WTC11 (cell line): ENCODE measurements around the gene NUDT12. TPM values are rescaled to one million over a fixed set of nuclear protein-coding genes. Genes with fewer than 3 reads are reported as not detected.

Source experiments
- ATAC-seq: fragments of 200-7000 bp; cut with Tn5 transposase; 2 replicates; pipeline ENCODE4 v1.10.0; 2021; ENCODE audit warnings: mild to moderate bottlenecking, moderate library complexity
- CTCF ChIA-PET: fragments of 300-600 bp; sonication (Branson Sonifier 250); formaldehyde crosslinking; loops from one replicate; lab custom pipeline; 2021; ENCODE audit warnings: antibody characterized with exemption; lab: Charles Lee
- POLR2A ChIA-PET: fragments of 350-600 bp; sonication (Branson Sonifier 250); formaldehyde crosslinking; loops from one replicate; lab custom pipeline; 2021; ENCODE audit warnings: antibody characterized with exemption; lab: Charles Lee
- DNase-seq: peaks from one replicate; pipeline ENCODE4 v3.0.0; 2021; ENCODE audit warnings: low spot score
- H3K27ac Mint-ChIP-seq: 2 replicates; pipeline ENCODE4 v1.8.0; 2021; ENCODE audit warnings: mixed read lengths
- H3K27me3 Mint-ChIP-seq: 2 replicates; pipeline ENCODE4 v1.8.0; 2021; ENCODE audit warnings: low read depth, mild to moderate bottlenecking, moderate library complexity, mixed read lengths
- H3K36me3 Mint-ChIP-seq: 2 replicates; pipeline ENCODE4 v1.8.0; 2021; ENCODE audit warnings: mixed read lengths
- H3K4me1 Mint-ChIP-seq: 2 replicates; pipeline ENCODE4 v1.8.0; 2022; ENCODE audit warnings: mixed read lengths
- H3K4me3 Mint-ChIP-seq: 2 replicates; pipeline ENCODE4 v1.8.0; 2021; ENCODE audit warnings: mild to moderate bottlenecking, moderate library complexity, mixed read lengths
- H3K9me3 Mint-ChIP-seq: 2 replicates; pipeline ENCODE4 v1.8.0; 2021; ENCODE audit warnings: mixed read lengths
- CREM ChIP-seq: sonication (generic); formaldehyde crosslinking; IDR thresholded peaks from 2 replicates; pipeline ENCODE4 v1.8.1; 2022; ENCODE audit warnings: mild to moderate bottlenecking, missing genetic modification reagents, moderate library complexity
- ESRRA ChIP-seq: sonication (generic); formaldehyde crosslinking; IDR thresholded peaks from 2 replicates; pipeline ENCODE4 v1.8.1; 2022; ENCODE audit warnings: mild to moderate bottlenecking, missing genetic modification reagents, borderline replicate concordance
- FOXJ3 ChIP-seq: sonication (generic); formaldehyde crosslinking; IDR thresholded peaks from 2 replicates; pipeline ENCODE4 v1.9.0; 2021; ENCODE audit warnings: missing genetic modification reagents, mild to moderate bottlenecking, borderline replicate concordance
- HMGA2 ChIP-seq: fragments of 250-450 bp; sonication (Bioruptor Pico); IDR thresholded peaks from 2 replicates; pipeline ENCODE4 v1.4.0; 2021; ENCODE audit warnings: mild to moderate bottlenecking, moderate library complexity
- IRF2 ChIP-seq: sonication (generic); formaldehyde crosslinking; IDR thresholded peaks from 2 replicates; pipeline ENCODE4 v1.8.0; 2022; ENCODE audit warnings: low read depth, missing genetic modification reagents, borderline replicate concordance
- NFE2L1 ChIP-seq: sonication (generic); formaldehyde crosslinking; IDR thresholded peaks from 2 replicates; pipeline ENCODE4 v1.8.1; 2023; ENCODE audit warnings: missing genetic modification reagents
- NFYB ChIP-seq: sonication (generic); formaldehyde crosslinking; conservative IDR thresholded peaks from 2 replicates; pipeline ENCODE4 v1.8.0; 2022; ENCODE audit warnings: low read depth, missing genetic modification reagents
- NR1H2 ChIP-seq: sonication (generic); formaldehyde crosslinking; IDR thresholded peaks from 2 replicates; pipeline ENCODE4 v1.9.0; 2021; ENCODE audit warnings: mild to moderate bottlenecking, moderate library complexity, missing genetic modification reagents
- PRRX2 ChIP-seq: fragments of 250-450 bp; sonication (Bioruptor Pico); IDR thresholded peaks from 2 replicates; pipeline ENCODE4 v1.8.0; 2021; ENCODE audit warnings: mild to moderate bottlenecking
- RELA ChIP-seq: sonication (generic); formaldehyde crosslinking; IDR thresholded peaks from 2 replicates; pipeline ENCODE4 v1.8.1; 2022; ENCODE audit warnings: missing genetic modification reagents, mild to moderate bottlenecking, borderline replicate concordance
- TEAD1 ChIP-seq: sonication (generic); formaldehyde crosslinking; IDR thresholded peaks from 2 replicates; pipeline ENCODE4 v1.8.0; 2022; ENCODE audit warnings: mild to moderate bottlenecking, missing genetic modification reagents
- ZNF219 ChIP-seq: sonication (generic); formaldehyde crosslinking; IDR thresholded peaks from 2 replicates; pipeline ENCODE4 v1.8.0; 2023; ENCODE audit warnings: missing genetic modification reagents, mild to moderate bottlenecking, borderline replicate concordance
- ZNF396 ChIP-seq: fragments of 250-450 bp; sonication (Bioruptor Pico); IDR thresholded peaks from 2 replicates; pipeline ENCODE4 v1.8.0; 2021; ENCODE audit warnings: mild to moderate bottlenecking, moderate library complexity, borderline replicate concordance
- ZNF671 ChIP-seq: fragments of 250-450 bp; sonication (Bioruptor Pico); IDR thresholded peaks from 2 replicates; pipeline ENCODE4 v1.8.0; 2021; ENCODE audit warnings: mild to moderate bottlenecking
- total RNA-seq: library from RNA; stranded (reverse); gene quantifications from 3 replicates; pipeline ENCODE4 v1.2.3, GENCODE V29; 2021
- TF ChIP-seq, protein P1 (sequence below): sonication (generic); formaldehyde crosslinking; IDR thresholded peaks from 2 replicates; pipeline ENCODE4 v1.8.1; 2023; ENCODE audit warnings: mild to moderate bottlenecking, missing genetic modification reagents
- TF ChIP-seq, protein P2 (sequence below): sonication (generic); formaldehyde crosslinking; IDR thresholded peaks from 2 replicates; pipeline ENCODE4 v1.8.0; 2022; ENCODE audit warnings: mild to moderate bottlenecking, missing genetic modification reagents
- TF ChIP-seq, protein P3 (sequence below): sonication (generic); formaldehyde crosslinking; IDR thresholded peaks from 2 replicates; pipeline ENCODE4 v1.8.0; 2022; ENCODE audit warnings: mild to moderate bottlenecking, missing genetic modification reagents
- TF ChIP-seq, protein P4 (sequence below): sonication (generic); formaldehyde crosslinking; IDR thresholded peaks from 2 replicates; pipeline ENCODE4 v1.8.1; 2022; ENCODE audit warnings: mild to moderate bottlenecking, missing genetic modification reagents, moderate library complexity, borderline replicate concordance
- TF ChIP-seq, protein P5 (sequence below): sonication (generic); formaldehyde crosslinking; IDR thresholded peaks from 2 replicates; pipeline ENCODE4 v1.8.1; 2022; ENCODE audit warnings: missing genetic modification reagents, borderline replicate concordance
- TF ChIP-seq, protein P6 (sequence below): sonication (generic); formaldehyde crosslinking; IDR thresholded peaks from 2 replicates; pipeline ENCODE4 v1.8.0; 2022; ENCODE audit warnings: mild to moderate bottlenecking, missing genetic modification reagents
- TF ChIP-seq, protein P7 (sequence below): sonication (generic); formaldehyde crosslinking; conservative IDR thresholded peaks from 2 replicates; pipeline ENCODE4 v1.8.1; 2023; ENCODE audit warnings: mild to moderate bottlenecking, low read depth, missing genetic modification reagents, moderate library complexity

The NUDT12 gene
- total RNA-seq, 1 experiment from 2014 or later = 16.0 TPM

DNA sequence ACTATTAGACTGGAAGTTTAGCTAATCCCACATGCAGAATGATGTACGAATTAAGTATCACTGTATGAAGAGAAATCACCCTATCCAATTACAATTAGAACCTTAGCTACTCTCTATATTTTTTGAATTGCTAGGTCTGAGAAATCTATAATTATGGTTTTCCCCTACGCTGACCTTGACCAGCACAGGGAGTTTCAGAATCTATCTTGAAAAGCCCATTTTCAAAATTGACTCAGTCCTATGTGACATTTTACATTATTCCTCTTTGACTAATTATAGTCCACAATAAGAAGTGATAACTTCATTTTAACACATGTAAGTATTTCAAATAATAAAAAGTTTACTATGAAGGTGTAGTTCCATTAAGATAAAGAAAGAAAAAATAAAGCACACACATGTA, 21.5 kb downstream of the NUDT12 start (continued):
- no peak for TF ChIP-seq RELA (CRISPR knock-in tag)
- TF ChIP-seq, protein P1, sequence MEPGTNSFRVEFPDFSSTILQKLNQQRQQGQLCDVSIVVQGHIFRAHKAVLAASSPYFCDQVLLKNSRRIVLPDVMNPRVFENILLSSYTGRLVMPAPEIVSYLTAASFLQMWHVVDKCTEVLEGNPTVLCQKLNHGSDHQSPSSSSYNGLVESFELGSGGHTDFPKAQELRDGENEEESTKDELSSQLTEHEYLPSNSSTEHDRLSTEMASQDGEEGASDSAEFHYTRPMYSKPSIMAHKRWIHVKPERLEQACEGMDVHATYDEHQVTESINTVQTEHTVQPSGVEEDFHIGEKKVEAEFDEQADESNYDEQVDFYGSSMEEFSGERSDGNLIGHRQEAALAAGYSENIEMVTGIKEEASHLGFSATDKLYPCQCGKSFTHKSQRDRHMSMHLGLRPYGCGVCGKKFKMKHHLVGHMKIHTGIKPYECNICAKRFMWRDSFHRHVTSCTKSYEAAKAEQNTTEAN (CRISPR knock-in tag) = no peak
- TF ChIP-seq IRF2 (CRISPR knock-in tag) = no peak
- no peak for TF ChIP-seq HMGA2

DNA sequence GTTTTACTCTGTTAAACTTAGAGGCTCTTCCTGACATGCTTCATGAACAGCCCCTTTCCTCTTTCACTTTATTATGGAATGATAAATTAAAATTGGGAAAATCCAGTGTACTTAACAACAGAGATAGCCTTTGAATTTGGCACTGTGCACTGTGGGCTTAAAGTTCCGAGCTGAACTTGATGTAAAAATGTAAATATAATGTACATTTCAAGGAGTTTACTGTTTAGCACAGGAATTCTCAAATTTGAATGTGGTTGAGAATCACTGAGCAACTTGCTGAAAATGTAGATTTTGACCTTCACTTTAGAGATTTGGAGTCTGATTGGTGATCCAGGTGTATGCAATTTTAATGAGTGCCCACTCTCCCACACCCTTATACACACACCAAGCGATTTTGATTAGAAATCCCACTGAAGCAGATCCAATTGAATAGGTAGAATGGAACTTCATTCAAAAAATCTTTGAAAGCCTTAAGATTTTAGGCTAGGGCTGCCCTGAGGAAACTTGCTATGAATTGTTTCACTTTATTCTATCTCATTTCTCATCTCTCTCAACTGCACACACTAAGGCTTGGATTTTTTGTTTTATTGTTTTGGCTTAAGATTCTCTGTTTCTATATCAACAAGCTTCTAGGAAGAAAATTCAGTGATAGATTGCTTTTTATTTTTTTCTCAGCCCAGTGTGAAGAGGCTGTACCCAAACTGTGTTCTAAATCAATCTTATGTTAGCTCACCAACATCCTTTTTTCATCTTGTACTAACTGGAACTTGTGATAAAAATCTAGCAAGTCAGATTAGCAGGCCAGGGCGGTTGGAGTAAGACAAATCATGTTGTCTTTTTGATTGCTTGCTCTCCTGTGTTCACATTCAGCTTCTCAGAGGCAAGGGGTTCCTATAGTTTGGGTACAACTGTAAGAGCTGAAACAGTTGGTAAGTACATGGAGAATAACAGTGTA, 22.9 kb downstream of the NUDT12 start:
- Mint-ChIP-seq H3K36me3 (no peaks in the 10 kb centered on the region), H3K27me3 (no peaks in the 10 kb centered on the region), H3K4me1 (no peaks in the 10 kb centered on the region)
- POLR2A ChIA-PET = no interaction called here
- no peak for DNase-seq
- CTCF ChIA-PET = no interaction called here
- TF ChIP-seq ZNF396 (CRISPR knock-in tag) (no peak), ZNF671 (CRISPR knock-in tag) (no peak)
- TF ChIP-seq, protein P2, sequence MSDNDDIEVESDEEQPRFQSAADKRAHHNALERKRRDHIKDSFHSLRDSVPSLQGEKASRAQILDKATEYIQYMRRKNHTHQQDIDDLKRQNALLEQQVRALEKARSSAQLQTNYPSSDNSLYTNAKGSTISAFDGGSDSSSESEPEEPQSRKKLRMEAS (CRISPR knock-in tag) = no peak
- TF ChIP-seq, protein P3, sequence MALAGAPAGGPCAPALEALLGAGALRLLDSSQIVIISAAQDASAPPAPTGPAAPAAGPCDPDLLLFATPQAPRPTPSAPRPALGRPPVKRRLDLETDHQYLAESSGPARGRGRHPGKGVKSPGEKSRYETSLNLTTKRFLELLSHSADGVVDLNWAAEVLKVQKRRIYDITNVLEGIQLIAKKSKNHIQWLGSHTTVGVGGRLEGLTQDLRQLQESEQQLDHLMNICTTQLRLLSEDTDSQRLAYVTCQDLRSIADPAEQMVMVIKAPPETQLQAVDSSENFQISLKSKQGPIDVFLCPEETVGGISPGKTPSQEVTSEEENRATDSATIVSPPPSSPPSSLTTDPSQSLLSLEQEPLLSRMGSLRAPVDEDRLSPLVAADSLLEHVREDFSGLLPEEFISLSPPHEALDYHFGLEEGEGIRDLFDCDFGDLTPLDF (CRISPR knock-in tag) = no peak
- TF ChIP-seq, all 79 proteins: peak for 0
- Mint-ChIP-seq H3K27ac (no peak overlapping the region), H3K4me3 (no peak overlapping the region), H3K9me3 (no peaks in the 10 kb centered on the region)
- no peak for ATAC-seq

DNA sequence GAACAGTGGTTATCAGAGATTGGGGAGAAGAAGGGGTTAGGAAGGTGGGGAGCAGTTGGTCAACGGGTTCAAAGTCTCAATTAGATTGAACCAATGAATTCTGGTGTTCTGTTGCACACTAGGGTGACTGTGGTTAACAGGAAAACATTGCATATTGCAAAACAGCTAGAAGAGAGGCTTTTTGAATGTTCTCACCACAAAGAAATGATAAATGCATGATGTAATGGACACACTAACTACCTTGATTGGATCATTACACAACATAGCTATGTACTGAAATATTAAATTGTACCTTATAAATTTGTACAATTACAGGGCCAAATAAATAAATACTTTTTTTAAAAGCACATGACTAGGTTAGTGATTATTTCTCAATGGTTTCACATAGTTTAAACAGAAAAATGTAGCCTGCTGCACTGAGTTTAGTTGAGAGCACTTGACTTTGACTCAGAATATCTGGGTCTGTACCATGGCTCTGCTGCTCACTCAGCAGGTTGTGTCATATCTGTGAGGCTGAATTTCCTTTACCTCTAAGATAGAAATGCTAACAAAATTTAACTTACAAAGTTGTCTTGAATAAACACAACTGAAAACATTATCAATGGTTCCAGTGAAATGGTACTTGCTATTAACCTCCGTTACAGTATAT, 30.4 kb downstream of the NUDT12 start:
- Mint-ChIP-seq H3K4me1 (peaks cover 5% of the 10 kb centered on the region), H3K27me3 (no peaks in the 10 kb centered on the region), H3K9me3 (peaks cover 24% of the 10 kb centered on the region), H3K36me3 (peaks cover 9% of the 10 kb centered on the region), H3K27ac (no peak overlapping the region), H3K4me3 (no peak overlapping the region)
- TF ChIP-seq, protein P4, sequence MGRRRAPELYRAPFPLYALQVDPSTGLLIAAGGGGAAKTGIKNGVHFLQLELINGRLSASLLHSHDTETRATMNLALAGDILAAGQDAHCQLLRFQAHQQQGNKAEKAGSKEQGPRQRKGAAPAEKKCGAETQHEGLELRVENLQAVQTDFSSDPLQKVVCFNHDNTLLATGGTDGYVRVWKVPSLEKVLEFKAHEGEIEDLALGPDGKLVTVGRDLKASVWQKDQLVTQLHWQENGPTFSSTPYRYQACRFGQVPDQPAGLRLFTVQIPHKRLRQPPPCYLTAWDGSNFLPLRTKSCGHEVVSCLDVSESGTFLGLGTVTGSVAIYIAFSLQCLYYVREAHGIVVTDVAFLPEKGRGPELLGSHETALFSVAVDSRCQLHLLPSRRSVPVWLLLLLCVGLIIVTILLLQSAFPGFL (CRISPR knock-in tag) = no peak
- TF ChIP-seq NFYB (CRISPR knock-in tag) (no peak), ESRRA (CRISPR knock-in tag) (no peak), FOXJ3 (CRISPR knock-in tag) (no peak), TEAD1 (no peak), NR1H2 (CRISPR knock-in tag) (no peak), PRRX2 (CRISPR knock-in tag) (no peak), NFE2L1 (no peak), CREM (CRISPR knock-in tag) (no peak), ZNF219 (CRISPR knock-in tag) (no peak)
- TF ChIP-seq, protein P5, sequence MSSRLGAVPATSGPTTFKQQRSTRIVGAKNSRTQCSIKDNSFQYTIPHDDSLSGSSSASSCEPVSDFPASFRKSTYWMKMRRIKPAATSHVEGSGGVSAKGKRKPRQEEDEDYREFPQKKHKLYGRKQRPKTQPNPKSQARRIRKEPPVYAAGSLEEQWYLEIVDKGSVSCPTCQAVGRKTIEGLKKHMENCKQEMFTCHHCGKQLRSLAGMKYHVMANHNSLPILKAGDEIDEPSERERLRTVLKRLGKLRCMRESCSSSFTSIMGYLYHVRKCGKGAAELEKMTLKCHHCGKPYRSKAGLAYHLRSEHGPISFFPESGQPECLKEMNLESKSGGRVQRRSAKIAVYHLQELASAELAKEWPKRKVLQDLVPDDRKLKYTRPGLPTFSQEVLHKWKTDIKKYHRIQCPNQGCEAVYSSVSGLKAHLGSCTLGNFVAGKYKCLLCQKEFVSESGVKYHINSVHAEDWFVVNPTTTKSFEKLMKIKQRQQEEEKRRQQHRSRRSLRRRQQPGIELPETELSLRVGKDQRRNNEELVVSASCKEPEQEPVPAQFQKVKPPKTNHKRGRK (CRISPR knock-in tag) = no peak
- TF ChIP-seq, protein P6, sequence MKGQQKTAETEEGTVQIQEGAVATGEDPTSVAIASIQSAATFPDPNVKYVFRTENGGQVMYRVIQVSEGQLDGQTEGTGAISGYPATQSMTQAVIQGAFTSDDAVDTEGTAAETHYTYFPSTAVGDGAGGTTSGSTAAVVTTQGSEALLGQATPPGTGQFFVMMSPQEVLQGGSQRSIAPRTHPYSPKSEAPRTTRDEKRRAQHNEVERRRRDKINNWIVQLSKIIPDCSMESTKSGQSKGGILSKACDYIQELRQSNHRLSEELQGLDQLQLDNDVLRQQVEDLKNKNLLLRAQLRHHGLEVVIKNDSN (CRISPR knock-in tag) = no peak
- TF ChIP-seq, protein P7, sequence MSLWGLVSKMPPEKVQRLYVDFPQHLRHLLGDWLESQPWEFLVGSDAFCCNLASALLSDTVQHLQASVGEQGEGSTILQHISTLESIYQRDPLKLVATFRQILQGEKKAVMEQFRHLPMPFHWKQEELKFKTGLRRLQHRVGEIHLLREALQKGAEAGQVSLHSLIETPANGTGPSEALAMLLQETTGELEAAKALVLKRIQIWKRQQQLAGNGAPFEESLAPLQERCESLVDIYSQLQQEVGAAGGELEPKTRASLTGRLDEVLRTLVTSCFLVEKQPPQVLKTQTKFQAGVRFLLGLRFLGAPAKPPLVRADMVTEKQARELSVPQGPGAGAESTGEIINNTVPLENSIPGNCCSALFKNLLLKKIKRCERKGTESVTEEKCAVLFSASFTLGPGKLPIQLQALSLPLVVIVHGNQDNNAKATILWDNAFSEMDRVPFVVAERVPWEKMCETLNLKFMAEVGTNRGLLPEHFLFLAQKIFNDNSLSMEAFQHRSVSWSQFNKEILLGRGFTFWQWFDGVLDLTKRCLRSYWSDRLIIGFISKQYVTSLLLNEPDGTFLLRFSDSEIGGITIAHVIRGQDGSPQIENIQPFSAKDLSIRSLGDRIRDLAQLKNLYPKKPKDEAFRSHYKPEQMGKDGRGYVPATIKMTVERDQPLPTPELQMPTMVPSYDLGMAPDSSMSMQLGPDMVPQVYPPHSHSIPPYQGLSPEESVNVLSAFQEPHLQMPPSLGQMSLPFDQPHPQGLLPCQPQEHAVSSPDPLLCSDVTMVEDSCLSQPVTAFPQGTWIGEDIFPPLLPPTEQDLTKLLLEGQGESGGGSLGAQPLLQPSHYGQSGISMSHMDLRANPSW (CRISPR knock-in tag) = no peak
- no peak for DNase-seq
- ChIA-PET POLR2A (no interaction called here), CTCF (interaction anchor here (1.7 kb wide), 1 partner anchor 13 kb away, joined by 4 read pairs; no protein-coding TSS in a partner anchor)
- ATAC-seq = no peak
